GM21381 (cell line): ENCODE results near the gene CASP7.
"Not testable (repeated sequence)": the region's sequence is repeated elsewhere in the genome, so short reads cannot be mapped to it uniquely, and the experiment has no call there.

Source experiments
- ATAC-seq: cut with Tn5 transposase; IDR thresholded peaks from one replicate; pipeline ENCODE4 v1.9.1; 2021; ENCODE audit warnings: mild to moderate bottlenecking, moderate library complexity; ENCODE audit not compliant: unreplicated experiment

The CASP7 gene

DNA sequence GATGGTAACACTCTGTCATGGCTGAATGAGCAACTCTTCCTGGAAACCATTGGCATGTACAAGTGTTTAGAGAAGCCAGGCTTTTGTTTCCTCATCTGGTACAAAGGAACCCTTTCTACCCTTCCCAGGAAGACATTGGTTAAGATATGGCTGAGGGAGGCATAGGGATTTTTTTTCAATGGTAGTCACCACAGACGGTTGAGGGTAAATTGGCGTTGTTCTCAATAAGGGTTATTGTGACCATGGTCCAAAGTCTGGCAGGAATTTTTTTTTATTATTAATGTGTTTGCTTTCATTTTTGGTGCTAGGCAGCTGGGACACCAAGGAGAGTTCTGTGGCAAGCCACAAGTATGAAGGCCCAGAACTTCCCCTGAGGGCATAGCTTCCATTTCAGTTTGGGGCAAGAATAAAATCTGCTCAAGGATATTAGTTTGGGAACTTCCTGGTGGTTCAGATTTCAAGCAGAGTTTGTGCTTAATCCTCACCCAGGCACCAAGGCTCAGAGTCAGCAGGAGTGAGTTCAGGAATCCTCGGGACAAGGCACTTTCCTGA is 71.5 kb downstream of the CASP7 start, which contains the start of gene PLEKHS1:
Gene PLEKHS1, plus strand, starts transcription at position 502 of the 552 bp plus-strand sequence. CDS start 3,596 bp downstream, outside the sequence.
- no peak for ATAC-seq

- no peak for ATAC-seq
Measured at GRCh38 chr10:113752553-113752952, 72.8 kb downstream of the CASP7 start.

DNA sequence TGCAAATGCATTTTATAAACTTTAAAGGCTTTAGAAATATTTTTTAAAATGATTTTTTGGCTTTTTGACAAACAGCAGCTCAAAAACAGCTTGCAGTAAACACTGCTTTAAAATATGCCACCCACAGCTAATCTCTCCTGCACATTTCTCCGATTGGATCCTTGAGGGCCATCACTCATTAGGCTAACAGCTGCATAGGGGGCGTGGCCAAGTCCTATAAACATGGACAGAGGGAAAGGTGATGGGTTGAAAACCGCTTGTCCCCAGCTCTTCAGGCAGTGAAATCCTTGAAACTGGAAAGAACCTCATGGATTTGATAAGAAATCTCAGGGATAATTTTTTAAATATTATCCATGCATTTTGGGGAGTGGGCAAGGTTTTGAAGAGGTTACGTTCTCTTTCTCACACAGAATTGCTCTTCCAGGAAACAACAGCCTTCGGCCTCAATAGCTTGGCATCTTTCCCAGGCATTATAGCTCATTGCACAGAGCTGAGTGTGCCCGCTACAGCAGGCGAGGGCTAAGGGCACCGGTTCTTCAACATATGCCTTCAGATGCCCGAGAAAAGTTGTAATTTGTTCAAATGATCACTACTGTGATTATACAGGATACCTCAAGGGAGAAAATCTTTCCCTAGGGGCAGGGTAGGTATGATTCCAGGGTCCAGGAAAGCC is 73.4 kb downstream of the CASP7 start:
- no peak for ATAC-seq

DNA sequence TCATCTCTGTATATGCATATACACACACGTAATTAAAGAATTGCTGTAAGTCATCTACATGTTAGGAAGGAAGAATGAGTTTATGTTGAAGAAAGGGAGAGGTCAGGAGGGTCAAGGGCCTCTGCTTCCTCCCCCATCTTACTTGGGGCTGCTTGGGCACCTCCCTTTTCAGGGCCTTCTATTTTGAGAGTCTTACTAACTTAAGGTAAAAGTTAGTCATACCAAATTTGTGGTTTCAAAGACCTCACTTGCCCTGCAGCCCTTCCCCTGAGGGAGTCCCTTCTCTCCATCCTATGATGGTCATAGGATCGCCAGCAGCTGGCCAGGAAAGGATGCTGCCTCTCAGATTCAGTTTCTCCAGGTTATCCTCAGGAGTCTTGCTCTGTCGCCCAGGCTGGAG is 74.4 kb downstream of the CASP7 start:
- ATAC-seq, result no peak

DNA sequence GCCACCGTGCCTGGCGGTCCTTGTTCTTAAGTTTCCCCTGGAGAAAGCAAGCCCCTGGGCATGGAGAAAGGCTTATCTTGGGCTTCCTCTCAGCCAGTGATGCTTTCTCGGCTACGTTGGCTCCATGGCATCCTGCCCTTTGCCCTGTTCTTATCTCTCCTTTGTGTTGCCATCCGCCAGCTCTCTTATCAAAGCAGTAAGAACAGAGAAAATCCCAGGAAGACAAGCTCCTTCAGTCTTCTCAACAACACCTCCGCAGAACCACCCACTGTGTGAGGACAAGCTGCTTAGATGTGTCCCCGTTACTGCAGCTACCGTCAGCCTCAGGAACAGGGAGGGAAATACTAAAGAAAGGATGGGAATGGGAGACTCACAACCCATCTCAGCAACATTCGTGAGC is 75.1 kb downstream of the CASP7 start:
- ATAC-seq, result no peak

- ATAC-seq, result no peak
Measured at GRCh38 chr10:113756940-113757543, 77.3 kb downstream of the CASP7 start.

DNA sequence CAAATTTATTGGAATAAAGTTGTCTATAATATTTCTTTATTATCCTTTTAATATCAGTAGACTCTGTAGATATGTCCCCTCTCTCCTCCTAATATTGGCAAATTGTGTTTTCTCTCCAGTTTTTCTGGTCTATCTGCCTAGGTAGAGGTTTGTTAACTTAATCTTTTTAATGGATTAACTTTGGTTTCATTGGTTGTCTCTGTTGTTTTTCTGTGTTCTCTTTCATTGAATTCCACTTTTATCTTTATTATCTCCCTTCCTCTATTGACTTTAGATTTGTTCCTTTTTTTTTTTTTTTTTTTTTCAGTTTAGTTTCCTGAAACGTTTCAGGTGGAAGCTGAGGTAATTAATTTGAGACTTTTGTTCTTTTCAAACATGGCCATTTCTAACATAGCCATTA is 82.4 kb downstream of the CASP7 start:
- ATAC-seq, result no peak

DNA sequence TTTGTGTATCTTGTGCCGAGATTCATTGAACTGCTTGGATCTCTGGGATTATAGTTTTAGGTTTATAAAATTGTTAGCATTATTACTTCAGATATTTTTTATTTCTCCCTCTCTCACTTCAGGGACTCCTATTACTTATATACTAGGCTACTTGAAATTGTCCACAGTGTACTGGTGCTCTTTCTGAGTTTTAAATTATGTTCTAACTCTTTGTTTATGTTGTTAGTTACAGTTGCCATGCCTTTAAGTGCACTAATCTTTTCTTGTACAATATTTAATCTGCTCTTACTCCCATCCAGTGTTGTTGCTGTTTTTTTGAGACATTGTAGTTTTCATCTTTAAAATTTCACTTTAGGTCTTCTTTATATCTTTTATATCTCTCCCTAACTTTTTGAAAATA is 84.9 kb downstream of the CASP7 start:
- no peak for ATAC-seq

DNA sequence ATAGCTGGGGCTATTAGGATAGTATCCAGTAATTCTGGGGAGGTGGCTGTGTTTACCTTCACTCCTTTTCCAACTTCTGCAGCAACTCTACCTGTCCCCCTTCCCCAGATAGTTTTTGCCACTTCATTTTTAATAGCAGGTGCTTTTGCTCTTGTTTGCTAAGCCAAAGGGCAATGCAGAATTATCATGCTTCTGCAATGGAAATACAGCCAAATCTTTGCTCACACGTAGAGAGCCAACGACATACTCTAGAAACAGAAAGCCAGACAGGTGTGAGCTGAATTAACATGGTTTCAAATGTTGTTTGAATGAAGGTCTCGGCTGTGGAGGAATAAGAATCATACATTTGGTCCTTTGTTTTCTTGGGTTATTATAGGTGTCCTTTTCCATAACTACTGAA is 86.2 kb downstream of the CASP7 start:
- ATAC-seq, result no peak

- no peak for ATAC-seq
Measured at GRCh38 chr10:113767222-113767621, 87.5 kb downstream of the CASP7 start.

GRCh38 chr10:113770346-113770745 is 90.6 kb downstream of the CASP7 start:
- ATAC-seq, result no peak

- not testable (repeated sequence) for ATAC-seq
Measured at GRCh38 chr10:113771131-113771530, 91.4 kb downstream of the CASP7 start.

GRCh38 chr10:113775686-113776294 is 96.1 kb downstream of the CASP7 start:
- ATAC-seq, result no peak

DNA sequence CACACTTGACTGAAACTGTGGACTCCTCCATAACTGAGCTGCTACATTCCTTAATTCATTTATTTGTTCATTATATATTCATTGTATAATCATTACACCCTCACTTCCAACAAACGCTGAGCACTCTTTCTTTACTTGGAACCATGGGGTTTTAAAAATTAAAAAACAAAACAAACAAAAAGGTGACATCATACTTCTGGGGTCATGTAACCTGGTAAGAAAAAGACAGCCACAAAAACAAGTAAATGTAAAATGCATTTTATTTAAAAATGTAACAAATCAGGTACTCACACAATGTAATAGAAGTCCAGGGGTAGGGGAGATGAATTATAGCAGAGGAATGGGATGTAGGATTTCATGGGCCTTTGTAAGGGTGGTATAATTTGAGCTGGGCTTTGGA is 96.8 kb downstream of the CASP7 start:
- ATAC-seq, result no peak
